HG03521 (cell line): Measurements from ENCODE around the gene SLC25A26.
"Not testable (repeated sequence)": the region's sequence is repeated elsewhere in the genome, so short reads cannot be mapped to it uniquely, and the experiment has no call there.

Source experiments
- ATAC-seq: cut with Tn5 transposase; IDR thresholded peaks from one replicate; pipeline ENCODE4 v1.9.1; 2021; ENCODE audit warnings: mild to moderate bottlenecking, moderate library complexity; ENCODE audit not compliant: unreplicated experiment

SLC25A26 gene

DNA sequence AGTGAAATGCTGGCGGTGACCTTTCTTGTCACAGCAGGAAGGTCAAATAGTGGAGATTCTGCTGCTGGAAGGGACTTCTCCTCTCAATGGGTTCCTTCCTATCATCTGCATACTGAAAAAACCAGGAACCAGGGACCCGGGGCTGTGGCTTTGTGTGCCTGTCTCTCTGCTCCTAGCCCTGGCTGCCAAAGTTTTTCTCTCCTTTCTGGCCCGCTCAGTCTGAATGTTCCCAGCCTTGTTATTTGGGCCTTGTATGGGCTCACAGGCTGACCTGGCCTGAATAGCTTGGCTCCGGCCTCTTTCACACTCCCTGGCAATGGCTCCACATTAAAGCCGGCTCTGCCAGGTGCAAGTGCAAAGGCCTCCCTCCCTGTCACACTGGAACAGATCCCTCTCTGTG is 185.4 kb downstream of the SLC25A26 start:
- no peak for ATAC-seq

DNA sequence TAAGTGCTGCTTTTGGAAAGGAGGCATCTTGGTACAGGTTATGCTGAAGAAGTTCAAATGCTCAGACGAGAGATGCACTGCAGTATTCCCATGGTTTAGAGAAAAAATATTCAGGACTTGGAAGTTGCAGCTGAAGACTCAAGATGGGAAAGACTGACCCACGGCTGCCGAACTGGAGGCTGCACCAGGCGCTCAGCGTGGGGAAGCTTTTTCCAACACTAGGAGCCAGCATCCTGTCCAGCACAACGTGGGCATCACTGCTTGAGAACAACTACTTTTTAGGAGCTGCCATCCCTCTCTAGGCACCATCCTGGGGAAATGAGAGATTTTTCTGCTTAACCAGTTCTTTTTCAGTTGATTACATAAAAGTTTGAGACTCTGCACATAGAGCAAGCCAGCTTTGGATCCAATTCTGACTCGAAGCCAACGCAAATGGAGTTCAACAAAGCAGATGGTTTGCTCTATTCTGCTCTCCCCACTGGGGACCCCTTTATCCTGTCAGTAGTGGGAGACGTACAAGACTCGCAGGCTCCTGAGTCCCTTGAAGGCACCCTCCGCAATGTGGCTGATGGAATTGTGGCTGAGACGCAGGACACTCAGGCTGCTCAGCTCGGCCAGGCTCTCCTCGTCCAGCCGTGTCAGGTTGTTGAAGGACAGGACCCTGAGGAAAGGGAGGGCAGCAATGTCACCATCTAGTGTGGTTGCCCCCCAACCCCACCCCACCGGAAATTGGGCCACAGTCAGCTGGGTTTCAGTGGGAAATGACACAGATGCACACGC is 186.2 kb downstream of the SLC25A26 start:
- no peak for ATAC-seq

DNA sequence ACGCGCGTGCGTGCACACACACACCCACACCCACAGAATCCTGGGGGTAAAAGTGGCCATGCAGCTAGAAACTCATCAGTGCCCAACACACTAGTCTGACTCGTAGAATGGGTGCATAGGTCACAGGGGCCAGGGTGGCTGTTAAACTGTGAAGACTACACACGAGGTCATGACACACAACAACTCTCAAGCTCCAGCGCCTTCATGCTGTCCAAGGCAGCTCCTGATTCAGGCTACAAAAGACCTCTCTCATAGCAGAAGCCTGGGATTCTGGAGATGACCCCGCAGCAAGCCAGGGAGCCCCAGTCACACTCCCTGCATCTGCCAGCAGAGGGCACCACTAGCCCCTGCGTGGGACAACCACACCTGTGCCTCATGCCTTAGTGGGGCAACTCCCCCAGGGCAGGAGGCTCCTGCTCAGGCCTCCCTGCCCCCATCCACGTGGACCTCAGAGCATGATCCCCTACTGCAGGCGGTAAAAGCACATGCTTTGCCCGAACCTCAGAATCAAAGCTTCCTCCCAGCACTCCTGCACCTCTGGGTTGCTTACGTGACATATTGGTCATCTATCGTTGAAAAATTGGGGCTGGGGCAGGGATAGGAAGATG is 186.9 kb downstream of the SLC25A26 start:
- peak; percentile 75 for ATAC-seq

DNA sequence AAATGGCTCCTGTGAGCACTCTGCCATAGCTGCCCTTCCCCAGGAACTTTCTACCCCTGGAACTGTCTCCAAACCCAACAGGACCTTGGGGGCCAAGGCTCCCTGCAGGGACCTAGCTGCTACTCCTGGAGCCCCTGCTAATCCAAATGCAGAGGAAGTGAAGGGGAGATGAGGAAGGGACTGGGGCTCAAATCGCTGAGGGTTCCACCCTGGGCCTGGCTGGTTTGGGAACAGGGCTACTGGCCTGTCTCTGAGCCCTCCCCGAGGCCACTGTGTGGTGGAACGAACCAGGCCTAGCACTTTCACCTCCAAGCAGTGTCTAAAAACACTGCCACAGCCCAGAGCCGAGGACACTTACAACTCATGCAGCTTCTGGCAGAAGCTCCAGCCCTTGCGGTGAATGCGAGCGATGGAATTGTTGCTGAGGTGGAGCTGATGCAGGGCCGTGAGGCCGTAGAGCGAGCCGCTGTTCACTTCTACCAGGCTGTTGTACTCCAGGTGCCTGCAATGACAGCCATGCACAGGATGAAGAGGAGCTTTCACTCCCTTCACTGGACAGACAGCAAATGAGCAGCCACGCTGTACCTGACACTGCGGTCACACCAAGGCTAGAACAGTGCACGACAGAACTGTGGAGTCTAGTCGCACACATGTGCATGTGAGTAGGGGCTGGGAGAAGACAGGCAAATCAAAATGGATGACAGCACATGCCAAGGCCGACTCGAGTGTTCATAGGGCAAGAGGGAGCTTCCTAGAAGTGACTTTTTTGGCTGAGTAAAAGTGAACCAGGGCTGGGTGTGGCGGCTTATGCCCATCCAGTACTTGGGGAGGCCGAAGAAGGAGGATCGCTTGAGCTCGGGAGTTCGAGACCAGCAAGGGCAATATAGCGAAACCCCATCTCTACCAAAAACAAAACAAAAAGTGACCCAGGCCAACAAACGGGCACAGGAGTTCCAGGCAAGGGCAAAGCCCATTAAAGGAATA is 189.3 kb downstream of the SLC25A26 start:
- no peak for ATAC-seq

DNA sequence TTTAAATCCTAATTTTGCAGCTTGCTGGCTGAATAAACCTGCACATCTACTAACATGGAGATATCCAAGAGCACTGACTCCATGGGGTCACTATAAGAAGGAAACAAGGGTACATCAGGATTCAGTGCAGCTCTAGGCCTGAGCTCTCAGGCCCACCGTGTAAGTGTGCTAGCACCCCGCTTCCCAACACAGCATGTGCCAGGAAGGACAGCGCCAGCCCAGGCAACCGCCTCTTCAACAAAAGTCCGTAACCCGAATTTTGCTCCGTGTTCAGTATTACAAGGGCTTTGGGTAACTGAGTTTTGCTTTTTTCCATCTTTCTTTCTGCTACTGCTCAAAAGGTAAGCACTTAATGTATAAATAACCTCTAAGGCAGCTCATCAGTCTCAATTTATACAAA is 190.2 kb downstream of the SLC25A26 start:
- no peak for ATAC-seq

DNA sequence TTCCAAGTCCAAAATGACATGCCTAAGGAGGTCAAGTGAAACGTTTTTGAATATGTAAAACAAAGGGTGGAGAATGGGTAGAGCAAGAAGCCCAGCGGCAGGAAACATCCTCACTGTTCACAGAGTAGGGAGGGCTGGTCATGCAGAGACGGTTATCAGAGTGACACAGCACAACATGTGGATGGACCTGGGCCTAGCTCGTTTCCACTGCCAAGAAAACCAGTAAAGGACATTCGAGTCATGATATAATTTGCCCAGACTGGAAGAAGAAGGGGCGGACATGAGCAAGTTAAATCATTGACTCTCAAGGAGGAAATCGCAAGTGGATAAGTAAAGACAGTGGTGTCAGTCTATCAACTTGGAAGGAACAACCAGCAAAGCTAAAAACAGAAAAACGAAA is 190.7 kb downstream of the SLC25A26 start:
- ATAC-seq = no peak

DNA sequence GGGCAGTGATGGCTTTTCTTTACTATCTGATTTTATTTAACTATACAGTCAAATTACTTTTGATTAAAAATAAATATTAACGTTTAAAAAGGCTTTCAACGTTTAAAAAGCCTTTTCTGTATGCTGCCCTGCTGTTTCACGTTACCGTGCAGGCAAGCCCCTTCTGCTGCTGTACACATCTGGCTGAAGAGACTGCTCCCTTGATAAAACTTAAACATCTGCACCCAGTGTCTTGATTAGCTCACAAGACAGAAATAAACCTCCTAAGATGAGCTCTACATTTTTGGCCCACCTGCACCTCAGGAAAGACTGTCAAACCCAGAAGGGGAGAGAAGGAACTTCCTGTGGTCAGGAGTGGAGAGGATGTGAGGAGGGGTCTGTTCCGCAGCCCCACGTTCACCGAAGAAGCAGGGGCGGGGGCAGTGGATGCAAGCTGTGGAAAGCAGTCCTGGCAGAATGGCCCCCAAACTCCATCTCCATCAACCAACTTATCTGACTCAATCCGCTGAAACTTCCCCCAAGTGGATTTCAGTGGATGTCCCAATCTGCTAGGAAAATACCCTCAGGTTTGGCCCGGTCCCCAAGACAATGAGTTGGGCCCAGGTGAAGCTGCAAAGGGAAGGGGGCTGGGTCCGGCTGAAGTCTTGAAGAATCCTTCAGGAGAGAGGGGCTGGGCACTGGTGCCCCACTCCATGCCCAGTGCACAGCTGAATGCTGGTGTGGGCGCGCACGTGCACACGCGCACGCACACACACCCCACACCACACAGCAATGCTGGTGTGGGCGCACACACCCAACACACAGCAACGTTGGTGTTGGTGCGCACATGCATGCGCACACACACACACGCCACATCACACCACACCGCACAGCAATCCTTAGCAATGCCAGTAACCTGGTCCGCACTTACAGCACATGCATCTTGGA is 191.4 kb downstream of the SLC25A26 start:
- no peak for ATAC-seq

DNA sequence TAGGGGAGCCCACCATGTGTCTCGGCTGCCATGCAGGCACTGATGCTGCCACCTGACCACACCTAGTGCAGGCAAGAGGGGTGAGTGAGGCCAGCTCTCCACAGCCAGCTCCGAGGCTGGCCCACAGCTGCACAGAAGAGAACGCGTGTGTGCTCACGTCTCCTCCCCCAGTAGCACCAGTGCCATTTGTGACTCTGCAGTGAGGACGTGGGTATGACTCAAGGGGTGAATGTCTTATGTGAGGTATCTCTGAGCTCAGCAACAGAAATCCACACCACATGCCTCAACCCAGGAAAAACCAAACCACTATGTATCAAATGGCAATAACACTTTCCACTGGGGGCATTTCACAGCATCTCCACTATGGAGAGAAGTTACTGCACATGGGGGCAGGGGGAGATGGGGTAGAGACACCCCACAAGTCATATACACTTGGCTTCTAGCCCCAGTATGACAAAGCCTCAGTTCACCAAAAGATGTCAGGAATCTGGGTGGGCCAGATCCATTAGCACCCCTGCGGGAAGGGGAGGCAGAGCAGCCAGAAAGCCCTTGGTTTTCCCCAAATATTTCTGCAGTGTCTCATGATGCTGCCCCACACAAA is 192.4 kb downstream of the SLC25A26 start:
- no peak for ATAC-seq

DNA sequence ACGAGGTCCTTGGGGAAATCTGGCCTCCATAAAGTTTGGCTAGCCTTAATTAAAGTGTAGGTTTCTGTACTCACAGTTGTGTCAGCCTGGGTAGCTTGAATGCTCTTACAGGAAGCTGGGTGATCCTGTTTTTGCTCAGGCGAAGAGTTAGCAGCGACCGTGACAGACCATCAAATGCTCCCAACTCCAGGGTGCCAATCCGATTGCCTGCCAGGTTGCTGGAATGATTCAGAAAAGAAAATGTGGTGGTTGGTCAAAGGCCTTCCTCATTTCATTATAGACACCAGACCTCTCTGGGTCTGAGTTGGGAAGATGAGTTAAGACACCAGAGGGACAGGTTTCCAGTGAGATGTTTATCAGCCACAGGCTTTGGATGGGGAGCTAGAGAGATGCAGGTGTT is 194.0 kb downstream of the SLC25A26 start:
- no peak for ATAC-seq

DNA sequence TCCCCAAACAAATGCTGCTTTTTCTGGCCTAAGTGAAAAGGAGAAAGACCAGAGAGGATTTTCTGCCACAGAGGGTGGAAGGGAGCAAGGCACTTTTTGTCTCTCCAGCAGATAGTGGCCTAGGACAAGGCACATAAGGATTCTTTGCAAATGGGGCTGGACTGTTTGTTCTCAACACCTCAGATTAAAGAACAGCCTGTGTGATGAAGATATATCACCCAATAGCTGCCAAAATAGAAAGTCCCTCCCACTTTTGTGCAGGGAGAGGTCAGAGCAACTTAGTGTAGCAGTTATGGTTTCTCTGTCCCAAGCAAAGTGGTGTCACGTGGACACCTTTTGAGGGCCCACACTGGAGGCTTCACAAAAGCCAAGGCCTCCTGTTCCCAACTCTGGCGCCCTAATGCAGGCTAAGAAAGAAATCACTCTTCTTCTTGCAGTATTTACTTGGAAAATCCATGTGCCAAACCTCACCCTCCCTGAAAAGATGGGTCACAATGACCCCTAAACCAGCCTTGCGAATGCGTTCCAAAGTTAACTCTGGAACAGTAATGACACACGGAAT is 195.1 kb downstream of the SLC25A26 start:
- ATAC-seq = no peak

DNA sequence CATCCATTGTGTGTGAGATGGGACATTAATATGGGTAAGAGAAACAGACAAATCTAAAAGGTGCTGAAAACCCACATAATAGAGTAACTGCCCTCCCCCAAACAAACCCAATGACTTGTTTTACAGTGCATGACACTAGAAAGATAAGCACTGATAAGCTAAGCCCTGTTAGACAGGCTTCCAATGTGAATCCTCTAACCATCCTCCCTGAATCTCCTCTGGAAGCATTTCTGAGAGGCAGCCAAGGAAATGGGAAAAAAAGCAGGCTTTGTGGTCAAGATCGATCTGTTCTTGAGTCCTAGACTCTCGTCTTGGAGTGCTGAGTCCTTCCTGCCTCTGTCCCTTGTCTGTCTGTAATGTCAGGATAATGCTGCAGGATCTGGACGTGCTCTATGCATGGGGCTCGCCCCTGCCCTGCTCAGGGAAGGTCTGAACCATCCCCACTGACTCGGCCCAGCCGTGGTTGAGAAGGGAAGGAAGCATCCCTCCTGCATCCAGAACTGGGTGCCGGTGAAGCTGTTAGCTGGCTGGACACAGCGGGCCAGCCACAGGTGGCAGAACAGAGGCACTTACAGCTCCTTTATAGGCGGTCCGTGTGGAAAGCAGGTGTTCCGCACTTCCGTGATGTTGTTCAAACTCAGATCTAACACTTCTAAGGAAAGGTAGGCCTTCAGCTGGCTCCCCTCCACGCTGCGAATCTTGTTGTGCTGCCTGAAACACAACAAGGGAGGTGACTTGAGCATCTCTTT is 195.9 kb downstream of the SLC25A26 start:
- no peak for ATAC-seq

DNA sequence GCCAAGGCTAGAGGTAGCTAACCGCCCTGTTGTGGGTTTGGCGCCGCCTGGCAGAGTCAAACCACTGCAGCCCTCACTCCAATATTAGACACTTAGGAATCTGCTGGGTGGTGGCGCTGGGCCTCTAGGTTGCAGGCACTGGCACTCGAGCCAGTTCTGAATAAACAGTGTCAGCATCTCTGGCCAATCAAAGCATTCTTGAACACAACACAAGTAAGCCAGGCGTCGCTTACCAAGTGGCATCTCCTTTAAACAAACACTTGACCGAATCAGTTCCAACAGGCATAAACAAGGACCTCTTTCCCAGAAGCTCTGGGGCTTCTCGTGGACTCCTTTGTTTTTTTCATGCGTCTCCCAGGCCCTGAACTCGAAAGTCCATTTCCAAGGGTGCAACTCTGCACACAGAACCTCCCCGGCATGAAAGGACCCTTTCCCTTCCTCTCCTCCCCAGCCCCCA is 197.7 kb downstream of the SLC25A26 start:
- ATAC-seq = no peak

DNA sequence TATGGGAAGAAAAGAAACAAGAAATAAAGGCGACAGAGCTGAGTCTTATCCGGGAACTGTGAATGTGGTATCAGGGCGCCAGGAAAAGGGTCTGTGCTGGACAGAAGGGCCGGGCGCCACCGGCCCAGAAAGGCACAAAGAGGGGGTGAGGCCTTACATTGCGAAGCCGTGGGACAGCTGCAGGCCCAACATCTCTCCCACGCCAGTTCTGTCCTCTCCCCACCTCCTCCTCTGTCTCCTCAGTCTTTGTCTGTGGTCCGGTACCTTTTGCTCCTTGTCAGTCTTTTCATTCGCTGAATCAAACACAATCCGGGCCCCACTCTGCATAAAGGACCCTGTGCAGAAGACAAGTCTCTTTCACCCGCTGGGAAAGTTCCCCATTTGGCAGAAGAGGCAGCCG is 198.2 kb downstream of the SLC25A26 start:
- ATAC-seq = no peak

DNA sequence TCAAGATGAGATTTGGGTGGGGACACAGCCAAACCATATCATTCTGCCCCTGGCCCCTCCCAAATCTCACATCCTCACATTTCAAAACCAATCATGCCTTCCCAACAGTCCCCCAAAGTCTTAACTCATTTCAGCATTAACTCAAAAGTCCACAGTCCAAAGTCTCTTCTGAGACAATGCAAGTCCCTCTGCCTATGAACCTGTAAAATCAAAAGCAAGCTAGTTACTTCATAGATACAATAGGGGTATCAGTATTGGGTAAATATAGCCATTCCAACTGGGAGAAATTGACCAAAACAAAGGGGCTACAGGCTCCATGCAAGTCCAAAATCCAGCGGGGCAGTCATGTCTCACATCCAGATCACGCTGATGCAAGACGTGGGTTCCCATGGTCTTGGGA is 200.3 kb downstream of the SLC25A26 start:
- ATAC-seq = not testable (repeated sequence)

DNA sequence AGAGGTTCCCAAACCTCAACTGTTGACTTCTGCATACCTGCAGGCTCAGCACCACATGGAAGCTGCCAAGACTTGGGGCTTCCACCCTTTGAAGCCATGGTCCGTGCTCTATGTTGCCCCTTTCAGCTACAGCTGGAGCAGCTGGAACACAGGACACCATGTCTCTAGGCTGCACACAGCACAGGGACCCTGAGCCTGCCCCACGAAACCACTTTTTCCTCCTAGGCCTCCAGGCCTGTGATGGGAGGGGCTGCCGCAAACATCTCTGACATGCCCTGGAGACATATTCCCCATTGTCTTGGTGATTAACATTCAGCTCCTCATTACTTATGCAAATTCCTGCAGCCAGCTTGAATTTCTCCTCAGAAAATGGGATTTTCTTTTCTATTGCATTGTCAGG is 201.1 kb downstream of the SLC25A26 start:
- ATAC-seq = not testable (repeated sequence)

DNA sequence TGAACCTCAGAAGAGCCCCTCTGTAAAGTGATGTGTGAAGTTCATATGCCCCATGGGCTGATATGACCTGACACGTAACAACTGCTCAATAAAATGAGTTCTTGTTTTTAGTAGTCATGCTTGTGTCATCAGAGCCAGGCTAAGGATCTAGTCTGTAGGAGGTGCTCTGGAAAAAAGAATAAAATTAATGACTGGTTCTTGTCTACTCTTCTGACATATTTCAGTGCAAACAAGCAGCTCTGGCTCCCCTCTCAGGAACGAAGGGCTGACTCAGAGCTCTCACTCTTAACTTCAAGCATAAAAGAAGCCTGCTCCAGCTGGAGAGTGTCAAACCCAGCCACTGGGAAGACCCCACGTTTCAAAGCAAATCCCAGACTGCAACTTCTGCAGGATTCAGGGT is 203.0 kb downstream of the SLC25A26 start:
- ATAC-seq = no peak

DNA sequence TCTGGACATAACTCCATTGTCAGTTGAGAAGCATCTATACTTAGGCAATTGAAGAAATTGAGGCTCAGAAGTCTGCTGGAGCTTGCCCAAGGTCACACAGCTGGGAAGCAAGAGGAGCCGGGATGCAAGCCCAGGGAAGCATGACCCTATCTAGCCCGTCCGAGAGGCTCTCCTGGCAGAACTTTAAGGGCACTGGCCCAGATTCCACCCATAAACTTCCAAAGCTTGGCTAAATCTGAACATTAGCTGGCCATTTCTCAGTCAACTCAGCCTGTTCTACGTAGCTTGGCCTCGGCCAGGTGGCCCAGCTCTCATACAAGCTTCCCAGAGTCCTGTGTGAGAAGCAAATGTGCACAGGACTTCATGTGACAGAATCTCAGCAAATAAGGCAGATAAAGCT is 204.2 kb downstream of the SLC25A26 start:
- no peak for ATAC-seq

DNA sequence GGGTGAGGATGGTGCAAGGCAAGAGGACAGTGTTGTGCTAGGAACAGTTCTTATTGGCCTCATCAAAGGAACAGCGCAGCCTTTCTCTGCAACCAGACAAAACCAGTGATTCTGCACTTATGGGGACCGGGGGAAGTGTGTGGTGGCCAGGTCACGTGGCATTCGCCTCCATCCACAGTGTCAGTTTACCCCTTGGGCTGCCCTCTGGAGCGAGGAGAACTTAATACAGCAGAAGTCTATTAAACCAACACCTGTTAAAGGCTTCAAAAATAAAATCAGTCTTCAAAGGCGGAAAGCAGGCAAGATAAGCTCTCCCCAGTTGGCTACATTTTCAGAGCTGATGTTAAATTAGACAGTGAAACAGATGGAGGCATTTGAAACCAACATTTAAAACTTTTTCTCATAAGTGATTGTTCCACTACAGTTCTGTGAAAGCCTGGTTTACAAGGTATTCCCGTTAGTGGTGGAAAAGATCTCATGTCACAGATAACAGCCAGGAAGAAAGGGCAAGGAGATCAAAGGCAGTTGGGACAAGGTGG is 204.8 kb downstream of the SLC25A26 start:
- ATAC-seq = no peak

DNA sequence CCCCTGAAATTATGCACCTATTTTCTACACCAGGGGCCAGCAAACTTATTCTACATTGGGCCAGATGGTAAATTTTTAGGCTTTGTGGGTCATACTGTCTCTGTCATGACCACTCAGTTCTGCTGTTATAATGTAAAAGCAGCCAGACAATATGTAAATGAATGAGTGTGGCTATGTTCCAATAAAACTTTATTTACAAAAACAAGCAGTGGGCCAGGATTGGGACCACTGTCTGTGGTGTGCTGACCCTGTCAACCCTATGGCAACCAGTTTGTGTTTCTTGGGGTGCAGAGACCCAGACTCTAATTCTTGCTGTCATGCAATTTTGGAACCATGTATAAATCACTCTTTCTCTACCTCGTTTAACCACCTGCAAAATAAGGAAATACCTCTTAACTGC is 205.3 kb downstream of the SLC25A26 start:
- no peak for ATAC-seq
